Spleen (tissue), 7 donors: Measurements from ENCODE around the gene FAM107B.

ENCODE experiments used
- CTCF ChIP-seq, 11 experiments: fragments of 200-600 bp in 7 of 11; fragments of 450-650 bp in 4 of 11; sonication (generic) in 4 of 11; IDR thresholded peaks in 8 of 11; conservative IDR thresholded peaks in 3 of 11; 1 replicate in 7 of 11; 2 replicates in 4 of 11; pipeline versions ENCODE4 v1.4.0 to v1.8.0; 2016 to 2021; ENCODE audit warnings: antibody characterized with exemption in 11 of 11, inconsistent platforms in 4 of 11, mild to moderate bottlenecking in 1 of 11
- POLR2AphosphoS5 ChIP-seq, 3 donors: sonication (generic); formaldehyde crosslinking; IDR thresholded peaks; one replicate each; pipeline ENCODE4 v1.5.1; 2017; ENCODE audit warnings: antibody characterized with exemption in 3 of 3
- donor health status: DM: no; HTN: no; CAD: no; lungs with moderate emphysema.
- donor health status: DM: no; HTN: no; CAD: no.
- donor health status: DM: no; HTN: no; CAD: no.

GRCh38 chr10:14555807-14556206, 218.9 kb downstream of the FAM107B start:
- TF ChIP-seq CTCF (IDR thresholded peaks at IDR 0.05 in 8 of 11, conservative IDR thresholded peaks at IDR 0.05 in 3 of 11) (no peak), POLR2AphosphoS5 (IDR thresholded peaks at IDR 0.05) (no peak)
